ENCODE data around the gene ATP6V0E1.

DNA sequence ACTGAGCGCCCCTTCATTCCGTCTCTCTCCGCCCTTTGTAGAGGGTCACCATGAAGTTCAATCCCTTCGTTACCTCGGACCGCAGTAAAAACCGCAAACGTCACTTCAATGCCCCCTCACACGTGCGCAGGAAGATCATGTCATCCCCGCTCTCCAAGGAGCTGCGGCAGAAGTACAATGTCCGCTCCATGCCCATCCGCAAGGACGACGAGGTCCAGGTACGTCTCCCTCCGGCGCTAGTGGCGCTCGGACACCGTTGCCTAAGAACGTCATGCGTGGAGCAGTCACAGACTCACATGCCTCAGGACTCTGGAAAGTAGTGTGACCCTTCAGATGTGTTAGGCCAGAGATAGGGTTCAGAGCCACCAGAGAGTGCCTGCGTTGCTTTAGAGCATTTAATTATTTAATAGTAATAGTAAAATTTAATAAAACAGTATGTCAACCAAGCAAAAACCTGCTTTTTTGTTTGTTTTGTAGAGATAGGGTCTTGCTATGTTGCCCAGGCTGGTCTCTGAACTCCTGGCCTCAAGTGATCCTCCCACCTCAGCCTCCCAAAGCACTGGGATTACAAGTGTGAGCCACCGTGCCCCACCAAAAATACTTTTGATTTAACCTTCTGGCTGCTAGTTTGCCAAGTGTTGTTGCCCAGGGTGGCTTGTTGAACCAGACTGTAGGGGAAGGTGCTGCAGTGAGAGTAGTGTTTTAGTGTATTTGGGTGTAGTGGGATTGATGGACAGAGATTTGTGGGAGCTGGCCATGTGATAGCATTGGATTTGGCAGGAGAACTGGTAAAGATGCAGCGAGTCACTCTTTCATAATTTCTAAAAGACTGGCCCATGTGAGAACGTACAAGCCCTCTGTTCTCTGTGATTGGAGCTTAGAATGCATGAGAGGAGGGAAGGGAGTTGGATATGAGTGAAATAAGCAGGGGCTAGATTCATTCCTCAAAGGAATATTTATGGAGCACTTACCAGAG, 23.5 kb upstream of the ATP6V0E1 start:
- TF ChIP-seq, protein P1, sequence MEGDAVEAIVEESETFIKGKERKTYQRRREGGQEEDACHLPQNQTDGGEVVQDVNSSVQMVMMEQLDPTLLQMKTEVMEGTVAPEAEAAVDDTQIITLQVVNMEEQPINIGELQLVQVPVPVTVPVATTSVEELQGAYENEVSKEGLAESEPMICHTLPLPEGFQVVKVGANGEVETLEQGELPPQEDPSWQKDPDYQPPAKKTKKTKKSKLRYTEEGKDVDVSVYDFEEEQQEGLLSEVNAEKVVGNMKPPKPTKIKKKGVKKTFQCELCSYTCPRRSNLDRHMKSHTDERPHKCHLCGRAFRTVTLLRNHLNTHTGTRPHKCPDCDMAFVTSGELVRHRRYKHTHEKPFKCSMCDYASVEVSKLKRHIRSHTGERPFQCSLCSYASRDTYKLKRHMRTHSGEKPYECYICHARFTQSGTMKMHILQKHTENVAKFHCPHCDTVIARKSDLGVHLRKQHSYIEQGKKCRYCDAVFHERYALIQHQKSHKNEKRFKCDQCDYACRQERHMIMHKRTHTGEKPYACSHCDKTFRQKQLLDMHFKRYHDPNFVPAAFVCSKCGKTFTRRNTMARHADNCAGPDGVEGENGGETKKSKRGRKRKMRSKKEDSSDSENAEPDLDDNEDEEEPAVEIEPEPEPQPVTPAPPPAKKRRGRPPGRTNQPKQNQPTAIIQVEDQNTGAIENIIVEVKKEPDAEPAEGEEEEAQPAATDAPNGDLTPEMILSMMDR (IDR thresholded peaks at IDR 0.05): no peak
- no peak for TF ChIP-seq POLR2A (IDR thresholded peaks at IDR 0.05)
